Measurements from ENCODE around the gene ABHD13.
"Not testable (repeated sequence)": the region's sequence is repeated elsewhere in the genome, so short reads cannot be mapped to it uniquely, and the experiment has no call there.

ABHD13 gene

GRCh38 chr13:108263621-108264355, 45.6 kb downstream of the ABHD13 start:
- TF ChIP-seq CTCF (IDR thresholded peaks at IDR 0.05; ENCODE audit: borderline replicate concordance, insufficient read depth, low read depth, low read length) = no peak
- H3K4me3 ChIP-seq (ENCODE audit: low read depth, low read length) = no peak overlapping the region

GRCh38 chr13:108266321-108266990, 48.3 kb downstream of the ABHD13 start:
- no peak for TF ChIP-seq CTCF (IDR thresholded peaks at IDR 0.05; ENCODE audit: borderline replicate concordance, insufficient read depth, low read depth, low read length)
- no peak overlapping the region for H3K4me3 ChIP-seq (ENCODE audit: low read depth, low read length)

- H3K4me3 ChIP-seq (ENCODE audit: low read depth, low read length) = no peak overlapping the region
- TF ChIP-seq CTCF (IDR thresholded peaks at IDR 0.05; ENCODE audit: borderline replicate concordance, insufficient read depth, low read depth, low read length) = no peak
These were observed 49.2 kb downstream of the ABHD13 start for GRCh38 chr13:108267347-108267746.

- not testable (repeated sequence) for H3K4me3 ChIP-seq (ENCODE audit: low read depth, low read length)
These were observed 49.7 kb downstream of the ABHD13 start for GRCh38 chr13:108267855-108268254.

GRCh38 chr13:108268466-108269112, 50.4 kb downstream of the ABHD13 start:
- H3K4me3 ChIP-seq (ENCODE audit: low read depth, low read length) = no peak overlapping the region
- no peak for TF ChIP-seq CTCF (IDR thresholded peaks at IDR 0.05; ENCODE audit: borderline replicate concordance, insufficient read depth, low read depth, low read length)

GRCh38 chr13:108269601-108270328, 51.6 kb downstream of the ABHD13 start, which contains the start of gene TNFSF13B:
Gene TNFSF13B (plus strand): TSS chr13:108269718. CDS start chr13:108269896, 178 bp downstream.
- TF ChIP-seq CTCF (IDR thresholded peaks at IDR 0.05; ENCODE audit: borderline replicate concordance, insufficient read depth, low read depth, low read length) = peak; percentile 44

GRCh38 chr13:108270442-108270841, 52.2 kb downstream of the ABHD13 start:
- H3K4me3 ChIP-seq (ENCODE audit: low read depth, low read length) = peak overlapping the region; percentile 38
- no peak for TF ChIP-seq CTCF (IDR thresholded peaks at IDR 0.05; ENCODE audit: borderline replicate concordance, insufficient read depth, low read depth, low read length)

More at GRCh38 chr13:108269601-108270328, 51.6 kb downstream of the ABHD13 start, which contains the start of gene TNFSF13B:
- peak within 1 kb of the TSS; percentile 38 for H3K4me3 ChIP-seq (ENCODE audit: low read depth, low read length)
